ENCODE data around the gene SEPTIN10. TPM values are rescaled to one million over a fixed set of nuclear protein-coding genes. Genes with fewer than 3 reads are reported as not detected.
"Not testable (repeated sequence)": the region's sequence is repeated elsewhere in the genome, so short reads cannot be mapped to it uniquely, and the experiment has no call there.

The SEPTIN10 gene
- total and polyA plus RNA-seq, 2 donors (not counting 1 experiment from before 2014, with no cell fraction given) = 0.28 TPM; not detected in 1

DNA sequence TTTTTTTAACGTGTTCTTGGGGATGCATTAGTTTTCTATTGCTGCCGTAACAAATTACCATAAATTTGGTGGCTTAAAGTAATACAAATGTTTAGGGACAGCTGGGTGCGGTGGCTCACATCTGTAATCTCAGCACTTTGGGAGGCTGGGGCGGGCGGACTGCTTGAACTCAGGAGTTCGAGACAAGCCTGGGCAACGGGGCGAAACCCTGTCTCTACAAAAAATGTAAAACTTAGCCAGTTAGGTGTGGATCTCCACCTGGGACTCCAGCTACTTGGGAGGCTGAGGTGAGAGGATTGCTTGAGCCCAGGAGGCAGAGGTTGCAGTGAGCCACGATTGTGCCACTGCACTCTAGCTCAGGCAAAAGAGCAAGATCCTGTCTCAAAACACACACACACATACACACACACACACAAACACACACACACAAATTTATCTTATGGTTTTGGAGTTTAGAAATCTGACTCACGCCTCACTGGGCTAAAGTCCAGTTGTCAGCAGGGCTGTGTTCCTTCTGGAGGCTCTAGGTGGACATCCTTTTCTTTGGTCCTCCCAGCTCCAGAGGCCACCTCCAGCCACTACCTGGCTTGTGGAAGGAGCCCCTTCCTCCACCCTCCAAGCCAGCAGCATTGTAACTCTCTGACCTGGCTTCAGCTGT is 76.1 kb downstream of the SEPTIN10 start:
- Histone ChIP-seq H3K36me3 (replicated peaks in 1 of 2; ENCODE audit: control extremely low read depth in 1 of 2, control insufficient read depth in 1 of 2, extremely low read depth in 1 of 2, insufficient read depth in 2 of 2, low read length in 1 of 2) (no peaks in the 10 kb centered on the region), H2AFZ (ENCODE audit: insufficient read depth, low read depth, low read length, poor library complexity, severe bottlenecking) (no peak overlapping the region), H3K4me3 (ENCODE audit: control extremely low read depth in 1 of 5, extremely low read depth in 1 of 5, insufficient read depth in 1 of 5, low read depth in 2 of 5, low read length in 4 of 5) (no peak overlapping the region), H4K20me1 (ENCODE audit: control insufficient read depth, insufficient read depth, low read length, poor library complexity, severe bottlenecking) (no peaks in the 10 kb centered on the region), H3K4me1 (ENCODE audit: control insufficient read depth in 2 of 2, insufficient read depth in 2 of 2, low read length in 2 of 2) (no peaks in the 10 kb centered on the region), H3K9ac (ENCODE audit: low read length) (no peak overlapping the region), H3K4me2 (replicated peaks; ENCODE audit: low read depth, low read length, poor library complexity, severe bottlenecking) (no peak overlapping the region), H3K27me3 (replicated peaks in 1 of 4; ENCODE audit: control extremely low read depth in 1 of 4, control insufficient read depth in 3 of 4, insufficient read depth in 4 of 4, low read length in 3 of 4) (no peaks in the 10 kb centered on the region), H3K27ac (ENCODE audit: low read length in 2 of 2) (no peak overlapping the region), H3K79me2 (ENCODE audit: control insufficient read depth, insufficient read depth, low read length) (no peaks in the 10 kb centered on the region), H3K9me3 (ENCODE audit: control extremely low read depth in 1 of 3, control insufficient read depth in 2 of 3, insufficient read depth in 1 of 3, low read length in 2 of 3) (no peaks in the 10 kb centered on the region)
- intact Hi-C loops (cut with micrococcal nuclease) = no loop called here
- ChIA-PET CTCF (no interaction called here), POLR2A (no interaction called here)
- Mint-ChIP-seq H3K27me3 (peaks cover 22% of the 10 kb centered on the region), H3K27ac (no peak overlapping the region), H3K9me3 (ENCODE audit: insufficient read depth) (no peaks in the 10 kb centered on the region), H3K4me1 (no peaks in the 10 kb centered on the region), H3K4me3 (no peak overlapping the region)
- DNase-seq (no peak), ATAC-seq (ENCODE audit: low read depth) (no peak)
- WGBS (ENCODE audit: insufficient coverage) = 91% methylated on average over 9 of the region's 10 CpGs
- TF ChIP-seq CTCF (IDR thresholded peaks at IDR 0.05) (no peak), EZH2 (IDR thresholded peaks at IDR 0.05; ENCODE audit: borderline replicate concordance, insufficient read depth, low read depth, low read length, poor library complexity, severe bottlenecking) (no peak)

GRCh38 chr2:109536556-109536955 is 77.2 kb downstream of the SEPTIN10 start:
- H3K9me3 ChIP-seq (ENCODE audit: control extremely low read depth in 1 of 3, control insufficient read depth in 2 of 3, insufficient read depth in 1 of 3, low read length in 2 of 3); H2AFZ ChIP-seq (ENCODE audit: insufficient read depth, low read depth, low read length, poor library complexity, severe bottlenecking); H4K20me1 ChIP-seq (ENCODE audit: control insufficient read depth, insufficient read depth, low read length, poor library complexity, severe bottlenecking); H3K4me1 Mint-ChIP-seq; H3K27ac Mint-ChIP-seq; H3K79me2 ChIP-seq (ENCODE audit: control insufficient read depth, insufficient read depth, low read length); ATAC-seq (ENCODE audit: low read depth); H3K4me2 ChIP-seq (replicated peaks; ENCODE audit: low read depth, low read length, poor library complexity, severe bottlenecking); intact Hi-C loops (cut with micrococcal nuclease); H3K4me3 Mint-ChIP-seq; H3K4me3 ChIP-seq (ENCODE audit: control extremely low read depth in 1 of 5, extremely low read depth in 1 of 5, insufficient read depth in 1 of 5, low read depth in 2 of 5, low read length in 4 of 5); H3K36me3 ChIP-seq (replicated peaks in 1 of 2; ENCODE audit: control extremely low read depth in 1 of 2, control insufficient read depth in 1 of 2, extremely low read depth in 1 of 2, insufficient read depth in 2 of 2, low read length in 1 of 2); DNase-seq; POLR2A ChIA-PET; H3K9ac ChIP-seq (ENCODE audit: low read length); H3K27me3 ChIP-seq (replicated peaks in 1 of 4; ENCODE audit: control extremely low read depth in 1 of 4, control insufficient read depth in 3 of 4, insufficient read depth in 4 of 4, low read length in 3 of 4); H3K9me3 Mint-ChIP-seq (ENCODE audit: insufficient read depth); H3K27ac ChIP-seq (ENCODE audit: low read length in 2 of 2); CTCF ChIA-PET; H3K4me1 ChIP-seq (ENCODE audit: control insufficient read depth in 2 of 2, insufficient read depth in 2 of 2, low read length in 2 of 2): not testable (repeated sequence)
- WGBS (ENCODE audit: insufficient coverage) = 100% methylated on average over 1 of the region's 3 CpGs
- H3K27me3 Mint-ChIP-seq = peaks cover 30% of the 10 kb centered on the region
